Measurements from ENCODE around the gene KANK2.
"Not testable (repeated sequence)": the region's sequence is repeated elsewhere in the genome, so short reads cannot be mapped to it uniquely, and the experiment has no call there.

Gene KANK2

GRCh38 chr19:11123114-11123513, 74.2 kb downstream of the KANK2 start:
- no peak for FAIRE-seq
- TF ChIP-seq POLR2AphosphoS5 (IDR thresholded peaks at IDR 0.05; ENCODE audit: low read depth, low read length) (no peak), TAF1 (IDR thresholded peaks at IDR 0.05; ENCODE audit: borderline replicate concordance, low read depth, low read length) (no peak), POLR2A (IDR thresholded peaks at IDR 0.05; ENCODE audit: low read depth, low read length) (no peak)
- no peak for DNase-seq (ENCODE audit: insufficient read length)

DNA sequence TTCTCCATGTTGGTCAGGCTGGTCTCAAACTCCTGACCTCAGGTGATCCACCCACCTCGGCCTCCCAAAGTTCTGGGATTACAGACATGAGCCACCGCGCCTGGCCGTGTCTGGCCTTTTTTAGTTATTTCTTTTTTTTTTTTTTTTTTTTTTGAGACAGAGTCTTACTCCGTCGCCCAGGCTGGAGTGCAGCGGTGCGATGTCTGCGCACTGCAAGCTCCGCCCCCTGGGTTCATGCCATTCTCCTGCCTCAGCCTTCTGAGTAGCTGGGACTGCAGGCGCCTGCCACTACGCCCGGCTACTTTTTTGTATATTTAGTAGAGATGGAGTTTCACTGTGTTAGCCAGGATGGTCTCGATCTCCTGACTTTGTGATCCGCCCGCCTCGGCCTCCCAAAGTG, 75.4 kb downstream of the KANK2 start:
- DNase-seq (ENCODE audit: insufficient read length); FAIRE-seq: not testable (repeated sequence)

GRCh38 chr19:11116507-11116906, 80.8 kb downstream of the KANK2 start:
- no peak for TF ChIP-seq TAF1 (IDR thresholded peaks at IDR 0.05; ENCODE audit: borderline replicate concordance, low read depth, low read length)
- no peak for TF ChIP-seq POLR2AphosphoS5 (IDR thresholded peaks at IDR 0.05; ENCODE audit: low read depth, low read length)
- no peak for TF ChIP-seq POLR2A (IDR thresholded peaks at IDR 0.05; ENCODE audit: low read depth, low read length)
- FAIRE-seq (no peak), DNase-seq (ENCODE audit: insufficient read length) (no peak)

- no peak for FAIRE-seq
- no peak for DNase-seq (ENCODE audit: insufficient read length)
- no peak for TF ChIP-seq POLR2A (IDR thresholded peaks at IDR 0.05; ENCODE audit: low read depth, low read length)
- no peak for TF ChIP-seq POLR2AphosphoS5 (IDR thresholded peaks at IDR 0.05; ENCODE audit: low read depth, low read length)
- TF ChIP-seq TAF1 (IDR thresholded peaks at IDR 0.05; ENCODE audit: borderline replicate concordance, low read depth, low read length) = no peak
Observed at GRCh38 chr19:11115895-11116446, 81.4 kb downstream of the KANK2 start.

DNA sequence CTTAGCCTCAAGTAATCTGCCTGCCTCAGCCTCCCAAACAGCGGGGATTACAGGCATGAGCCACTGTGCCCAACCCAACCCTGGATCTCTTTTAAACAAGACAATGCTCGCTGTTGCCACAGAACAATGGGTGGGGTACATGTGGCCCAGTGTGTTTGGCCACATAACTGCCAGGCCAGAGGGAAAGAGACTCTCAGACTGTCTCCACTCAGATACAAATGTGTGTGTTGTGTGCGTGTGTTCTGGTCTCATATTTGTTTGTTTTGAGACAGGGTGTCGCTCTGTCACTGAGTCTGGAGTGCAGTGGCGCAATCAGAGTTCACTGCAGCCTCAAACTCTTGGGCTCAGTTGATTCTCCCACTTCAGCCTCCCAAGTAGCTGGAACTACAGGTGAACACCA, 82.3 kb downstream of the KANK2 start:
- no peak for FAIRE-seq
- TF ChIP-seq POLR2A (IDR thresholded peaks at IDR 0.05; ENCODE audit: low read depth, low read length) (no peak), TAF1 (IDR thresholded peaks at IDR 0.05; ENCODE audit: borderline replicate concordance, low read depth, low read length) (no peak), POLR2AphosphoS5 (IDR thresholded peaks at IDR 0.05; ENCODE audit: low read depth, low read length) (no peak)
- no peak for DNase-seq (ENCODE audit: insufficient read length)

Data from GM12892 (cell line).